HG03060 (cell line): Measurements from ENCODE around the gene ABI1.
"Not testable (repeated sequence)": the region's sequence is repeated elsewhere in the genome, so short reads cannot be mapped to it uniquely, and the experiment has no call there.

ENCODE experiments used
- ATAC-seq: cut with Tn5 transposase; IDR thresholded peaks from one replicate; pipeline ENCODE4 v1.9.1; 2021; ENCODE audit warnings: low read depth, moderate number of reproducible peaks; ENCODE audit not compliant: unreplicated experiment

The ABI1 gene

DNA sequence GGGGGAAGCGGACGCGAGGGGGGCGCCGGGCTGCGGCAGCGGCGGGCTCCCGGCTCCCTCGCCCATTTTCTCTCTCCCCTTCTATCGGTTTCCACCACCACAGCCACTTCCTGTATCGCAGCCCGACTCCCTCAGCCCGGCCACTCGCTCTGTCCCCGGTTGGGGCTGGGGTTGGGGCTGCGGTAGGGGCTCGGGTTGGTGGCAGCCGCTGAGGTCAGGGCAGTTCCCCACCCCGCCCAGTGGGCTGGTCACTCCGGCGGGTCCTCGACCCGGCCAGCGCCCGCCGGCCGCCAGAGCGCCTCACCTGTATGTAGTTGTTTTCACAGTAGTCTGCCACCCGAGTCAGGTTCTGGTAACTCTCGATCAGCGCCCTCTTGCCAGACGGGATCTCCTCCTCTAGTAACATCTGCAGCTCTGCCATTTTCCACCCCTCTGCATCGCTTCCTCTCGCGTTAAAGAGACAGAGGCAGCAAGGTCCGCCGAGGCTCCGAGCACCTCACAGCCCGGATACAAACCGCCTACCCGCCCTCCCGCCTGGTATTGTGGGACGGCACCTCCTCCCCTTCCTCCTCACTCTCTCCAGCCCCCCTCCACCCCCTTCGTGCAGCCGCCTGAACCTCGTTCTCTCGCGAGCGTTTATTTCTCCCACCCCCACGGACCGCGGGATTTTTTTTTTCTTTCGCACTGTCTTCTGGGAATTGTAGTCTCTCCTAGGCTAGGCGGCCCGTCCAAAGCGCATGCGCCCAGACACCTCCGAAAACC lies at the start of gene ABI1:
TSS of gene ABI1 (minus strand) at position 516 of the 762 bp plus-strand sequence. CDS start at position 421, 95 bp downstream.
- ATAC-seq, result peak; percentile 36

DNA sequence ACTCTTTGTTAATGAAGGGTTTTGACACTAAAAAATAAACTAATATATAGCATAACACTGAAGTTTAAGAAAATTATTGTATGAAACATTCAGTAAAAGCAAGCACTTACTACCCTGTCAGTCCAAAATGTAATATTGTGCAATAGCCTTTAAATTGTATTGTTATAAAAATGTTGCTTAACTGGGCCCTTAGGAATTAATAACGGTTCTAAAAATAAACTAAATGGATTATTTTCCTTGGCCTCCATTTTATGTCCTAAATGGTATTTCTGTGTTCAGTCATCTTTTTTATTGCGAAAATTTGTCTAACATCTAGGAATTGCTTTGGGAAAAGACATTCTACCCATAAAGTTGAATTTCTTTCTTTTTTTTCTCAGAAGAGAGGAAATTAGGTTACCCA lies 49.0 kb upstream of the ABI1 start:
- no peak for ATAC-seq

DNA sequence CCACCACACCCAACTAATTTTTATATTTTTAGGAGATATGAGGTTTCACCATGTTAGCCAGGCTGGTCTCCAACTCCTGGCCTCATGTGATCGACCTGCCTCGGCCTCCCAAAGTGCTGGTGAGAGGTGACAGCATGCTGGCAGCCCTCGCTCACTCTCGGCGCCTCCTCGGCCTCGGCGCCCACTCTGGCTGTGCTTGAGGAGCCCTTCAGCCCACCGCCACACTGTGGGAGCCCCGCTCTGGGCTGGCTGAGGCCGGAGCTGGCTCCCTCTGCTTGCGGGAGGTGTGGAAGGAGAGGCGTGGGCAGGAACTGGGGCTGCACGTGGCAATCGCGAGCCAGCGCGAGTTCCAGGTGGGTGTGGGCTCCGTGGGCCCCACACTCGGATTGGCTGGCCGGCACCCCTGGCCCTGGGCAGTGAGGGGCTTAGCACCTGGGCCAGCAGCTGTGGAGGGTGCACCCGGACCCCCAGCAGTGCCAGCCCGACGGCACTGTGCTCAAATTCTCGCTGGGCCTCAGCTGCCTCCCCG lies 44.6 kb upstream of the ABI1 start:
- ATAC-seq, result not testable (repeated sequence)

DNA sequence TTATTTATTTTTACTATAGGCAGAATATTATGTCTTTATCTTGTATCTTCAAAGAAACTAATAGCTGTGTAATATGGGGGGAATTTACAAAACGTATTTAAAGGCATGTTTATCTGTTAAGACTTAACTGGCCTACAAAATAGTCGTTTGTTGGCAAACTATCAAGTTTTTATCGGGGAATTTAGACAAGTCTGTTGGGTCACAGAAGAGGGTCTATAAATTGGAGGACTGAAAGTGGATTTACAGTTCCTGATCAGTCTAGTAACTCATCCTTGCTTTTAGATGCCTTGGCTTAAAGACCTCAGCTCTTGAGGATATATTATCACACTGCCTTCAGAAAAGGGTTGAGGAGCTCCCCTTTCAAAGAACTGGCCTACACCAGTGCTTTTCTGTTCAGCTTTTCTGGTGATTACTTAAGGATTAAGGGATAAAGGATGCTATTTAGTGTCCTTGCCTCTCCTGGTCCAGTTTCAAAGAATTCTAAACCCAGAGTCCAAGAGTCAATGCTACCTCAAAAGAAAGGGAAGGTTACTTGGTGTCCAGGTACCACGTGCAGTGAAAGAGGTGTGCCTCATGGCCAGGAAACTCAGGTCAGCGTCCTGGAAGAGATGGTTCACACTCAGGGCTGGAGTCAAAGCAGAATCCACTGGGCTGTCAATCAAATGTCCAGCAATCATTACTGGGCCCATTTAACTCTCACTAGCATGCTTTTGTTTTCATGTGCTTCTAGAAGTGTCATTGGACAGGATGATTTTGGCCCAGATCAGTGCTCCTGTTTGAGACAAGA lies 42.9 kb upstream of the ABI1 start:
- no peak for ATAC-seq

DNA sequence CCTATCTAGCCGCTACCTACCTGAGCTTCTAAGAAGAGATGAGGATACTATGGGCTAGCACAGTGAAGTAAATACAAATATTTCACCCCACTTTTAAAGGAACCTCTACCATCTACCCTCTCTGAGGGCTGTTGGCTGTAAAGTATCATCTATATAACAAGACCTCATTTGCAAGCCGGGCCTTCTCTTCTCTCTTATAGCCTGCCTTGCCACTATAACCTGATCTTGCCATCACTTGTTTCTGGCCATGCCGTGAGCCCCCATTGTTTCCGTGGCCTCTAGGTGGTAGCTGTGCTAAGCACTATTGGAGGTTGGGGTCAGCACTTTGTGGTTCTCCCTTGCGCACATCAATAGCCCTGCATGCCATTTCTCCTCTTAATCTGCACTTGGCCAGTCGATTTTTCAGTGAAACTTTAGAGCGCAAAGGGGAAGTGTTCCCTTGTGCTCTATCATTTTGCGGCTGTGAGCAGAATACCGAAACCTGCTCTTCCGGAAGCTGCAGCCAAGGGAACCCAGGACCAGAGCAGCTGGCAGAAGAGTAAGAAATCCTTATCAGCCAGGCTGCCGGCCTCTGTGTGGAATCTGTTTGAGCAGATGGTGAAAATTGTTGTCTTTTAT lies 31.7 kb upstream of the ABI1 start:
- ATAC-seq, result not testable (repeated sequence)

DNA sequence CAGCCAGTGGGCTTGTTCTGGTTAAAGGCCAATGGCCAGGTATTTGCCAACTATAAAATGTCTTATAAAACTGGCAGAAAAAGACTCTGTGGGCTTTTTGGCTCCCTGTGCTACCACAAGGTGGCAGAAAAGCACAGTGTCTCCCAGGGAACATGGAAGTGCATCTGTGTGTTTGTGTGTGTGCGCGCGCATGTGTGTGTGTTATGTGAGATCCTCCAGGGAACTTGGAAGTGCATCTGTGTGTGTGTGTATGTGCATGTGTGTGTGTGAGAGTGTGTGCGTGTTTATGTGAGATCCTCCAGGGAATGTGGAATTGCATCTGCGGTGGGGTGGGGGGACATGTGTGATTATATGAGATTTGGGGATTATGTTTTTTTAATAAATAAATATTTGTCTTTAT lies 30.2 kb upstream of the ABI1 start:
- ATAC-seq, result no peak

DNA sequence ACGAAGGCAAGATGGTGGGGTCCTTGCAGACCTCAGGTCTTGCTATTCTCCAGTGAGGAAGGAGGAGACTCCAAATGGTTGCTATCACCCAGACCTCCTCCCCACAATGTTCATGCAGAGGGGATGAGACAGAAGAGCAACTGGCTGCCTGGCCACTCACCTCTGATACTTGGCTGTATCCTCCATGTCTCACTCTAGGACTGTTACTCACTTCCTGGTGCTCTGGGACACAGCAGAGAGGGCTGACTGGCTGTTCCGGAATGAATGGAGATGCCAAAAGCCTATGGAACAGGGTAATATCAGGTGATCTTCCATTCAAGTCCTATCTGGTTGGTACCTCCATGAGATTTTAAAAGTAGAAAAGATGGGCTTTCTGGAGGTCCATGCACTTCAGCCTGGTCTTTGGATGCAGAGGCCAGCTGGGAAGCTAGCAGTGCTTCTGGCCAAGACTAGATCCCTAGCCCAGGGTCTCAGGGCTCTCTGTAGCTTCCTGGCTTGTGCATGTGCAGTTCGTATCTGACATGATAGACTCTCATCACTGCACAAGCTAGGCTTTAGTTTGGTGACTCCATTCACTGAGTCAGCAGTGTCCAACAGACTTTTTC lies 27.0 kb upstream of the ABI1 start:
- no peak for ATAC-seq

DNA sequence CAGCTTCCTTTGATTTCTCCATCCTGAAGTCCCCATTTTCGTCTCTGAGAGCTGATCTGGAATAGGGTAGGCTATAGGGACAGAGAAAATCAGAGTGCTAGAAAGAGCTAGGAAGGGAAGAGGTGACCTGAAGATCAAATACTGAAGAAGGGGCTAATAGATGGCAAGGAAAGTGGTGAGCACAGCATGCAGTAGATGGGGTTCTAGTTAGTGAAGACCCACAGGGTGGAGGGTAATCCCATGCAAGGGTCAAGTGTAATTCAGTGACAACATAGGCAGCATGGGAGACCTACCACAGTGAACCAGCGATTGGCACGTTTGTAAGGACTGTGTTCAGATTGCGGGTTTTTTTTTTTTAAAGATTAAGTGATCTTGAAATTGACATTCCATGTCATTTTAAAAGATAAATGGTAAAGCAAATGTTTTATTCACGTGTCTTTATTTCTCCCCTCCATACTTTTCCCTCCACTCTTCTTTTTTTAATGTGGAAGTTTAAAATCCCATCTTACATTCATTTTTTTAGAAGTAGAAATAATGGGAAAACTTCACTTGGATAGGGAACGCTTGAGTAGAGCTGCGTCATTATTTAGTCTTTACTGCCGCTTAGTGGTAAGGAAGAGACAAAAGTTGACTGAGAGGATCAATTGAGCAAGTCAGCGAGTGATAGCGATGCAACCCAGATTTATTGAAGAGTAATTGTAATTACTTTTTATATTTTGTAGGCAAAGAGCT lies 21.0 kb upstream of the ABI1 start:
- ATAC-seq, result no peak

DNA sequence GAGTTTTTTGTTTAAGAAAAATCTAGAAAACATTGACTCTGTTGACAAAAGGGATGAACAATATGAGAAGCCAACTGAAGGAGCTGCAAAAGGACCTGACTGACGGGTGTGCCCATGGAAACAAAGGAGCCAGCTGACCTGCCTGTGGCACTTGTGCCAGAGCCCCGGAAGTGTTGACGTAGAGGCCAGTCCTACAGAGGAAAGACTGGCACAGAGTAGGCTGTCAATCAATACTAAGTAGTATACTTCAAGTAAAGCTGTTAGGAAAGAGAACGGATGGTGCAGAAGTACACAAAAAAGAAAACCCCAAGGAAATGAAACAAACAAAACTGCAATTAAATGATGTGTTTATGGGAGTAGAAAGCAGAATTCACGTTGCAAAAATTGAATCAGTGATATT lies 19.0 kb upstream of the ABI1 start:
- ATAC-seq, result no peak

DNA sequence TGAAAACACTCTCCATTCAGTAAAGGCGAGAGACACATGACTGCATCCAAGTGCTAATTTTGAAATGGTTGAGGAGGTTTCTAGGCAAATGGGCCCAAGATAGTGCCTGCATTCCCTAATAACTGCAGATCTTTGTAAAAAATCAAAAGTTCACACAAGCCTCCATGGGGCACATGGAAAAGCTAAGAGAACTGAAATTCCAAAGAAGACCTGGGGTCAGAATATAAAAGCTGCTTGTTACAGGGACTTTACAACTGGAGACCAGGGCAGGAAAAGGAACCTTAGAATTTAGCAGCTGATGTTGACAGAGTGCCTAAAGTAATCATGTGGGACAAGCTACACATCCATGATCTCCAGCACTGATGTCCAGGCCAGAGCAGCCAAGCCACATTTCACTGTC lies 10.0 kb upstream of the ABI1 start:
- no peak for ATAC-seq

DNA sequence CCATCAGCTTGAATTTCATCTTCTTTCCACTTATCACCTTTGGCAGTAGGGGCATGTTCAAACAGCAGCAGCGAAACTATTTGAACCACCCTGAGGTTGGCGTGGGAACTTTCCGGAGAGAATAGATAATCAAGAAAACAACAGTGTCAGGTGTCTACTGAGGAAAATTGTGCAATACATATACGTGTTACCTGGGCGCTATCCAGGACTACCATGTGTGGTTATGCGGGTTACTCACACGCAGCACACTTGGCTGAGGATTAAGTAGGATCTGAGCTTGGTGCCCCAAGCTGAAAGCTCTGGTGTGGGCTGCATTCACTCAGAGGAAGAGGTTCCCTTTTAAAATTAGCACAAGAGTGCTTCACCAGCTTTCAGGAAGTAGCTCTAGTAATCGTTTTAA lies 8.8 kb upstream of the ABI1 start:
- ATAC-seq, result no peak

DNA sequence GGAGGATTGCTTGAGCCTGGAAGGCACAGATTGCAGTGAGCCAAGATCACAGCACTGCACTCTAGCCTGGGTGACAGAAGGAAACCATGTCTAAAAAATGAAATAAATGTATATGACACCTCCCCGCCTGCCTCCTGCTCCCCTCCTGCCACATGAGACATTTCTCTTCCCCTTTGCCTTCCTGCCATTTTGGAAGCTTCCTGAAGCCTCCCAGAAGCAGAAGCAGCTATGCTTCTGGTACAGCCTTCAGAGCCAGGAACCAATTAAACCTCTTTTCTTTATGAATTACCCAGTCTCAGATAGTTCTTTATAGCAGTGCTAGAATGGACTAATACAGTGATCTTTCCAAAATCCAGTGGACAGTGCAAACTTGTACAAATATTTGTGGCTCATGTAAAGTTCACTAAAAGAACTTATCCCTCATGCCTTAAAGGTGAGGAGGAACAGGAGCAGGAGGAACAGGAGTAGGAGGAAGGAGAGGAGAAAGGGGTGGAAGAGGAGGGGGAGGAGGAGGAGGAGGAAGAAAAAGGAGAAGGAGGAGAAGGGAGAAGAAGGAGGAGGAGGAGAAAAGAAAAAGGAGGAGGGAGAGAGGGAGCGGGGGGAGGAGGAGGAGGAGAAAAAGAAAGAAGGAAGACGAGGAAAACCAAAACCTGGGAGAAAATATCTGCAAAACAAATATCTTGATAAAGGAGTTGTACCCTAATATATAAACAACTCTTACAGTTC lies 2.8 kb upstream of the ABI1 start:
- no peak for ATAC-seq

DNA sequence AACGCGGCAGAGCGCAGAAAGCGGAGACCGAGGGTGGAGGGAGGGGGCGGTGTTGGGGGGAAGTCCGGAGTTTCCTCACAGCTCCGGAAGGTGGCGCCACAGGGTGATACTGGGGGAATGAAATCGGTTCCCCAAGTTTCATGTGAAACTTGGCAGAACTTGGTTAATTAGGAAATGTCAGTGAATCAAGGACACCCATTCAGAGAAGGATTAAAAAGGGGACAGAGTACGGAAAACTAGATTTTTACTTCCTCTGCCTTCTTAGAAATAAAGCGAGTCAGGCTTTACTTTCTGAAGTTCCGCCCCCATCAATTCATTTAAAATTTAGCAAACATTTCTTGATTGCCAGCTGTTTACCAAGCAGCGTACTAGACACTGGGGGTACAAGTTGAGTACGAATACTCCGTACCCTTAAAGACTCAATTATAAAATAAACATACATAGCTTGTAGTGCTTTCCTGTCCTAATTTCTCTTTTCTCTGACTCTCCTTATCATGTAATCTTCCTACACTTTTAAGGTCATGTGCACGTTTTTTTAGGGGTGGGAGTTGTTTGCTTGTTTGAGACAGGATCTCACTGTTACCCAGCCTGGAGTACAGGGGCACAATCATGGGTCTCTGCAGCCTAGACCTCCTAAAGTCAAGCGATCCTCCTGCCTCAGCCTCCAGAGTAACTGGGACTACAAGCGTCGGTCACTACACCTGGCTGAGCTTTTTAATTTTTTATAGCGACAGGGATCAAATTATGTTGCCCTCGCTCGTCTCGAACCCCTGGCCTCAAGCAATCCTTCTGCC lies 644 bp upstream of the ABI1 start:
- ATAC-seq, result no peak

DNA sequence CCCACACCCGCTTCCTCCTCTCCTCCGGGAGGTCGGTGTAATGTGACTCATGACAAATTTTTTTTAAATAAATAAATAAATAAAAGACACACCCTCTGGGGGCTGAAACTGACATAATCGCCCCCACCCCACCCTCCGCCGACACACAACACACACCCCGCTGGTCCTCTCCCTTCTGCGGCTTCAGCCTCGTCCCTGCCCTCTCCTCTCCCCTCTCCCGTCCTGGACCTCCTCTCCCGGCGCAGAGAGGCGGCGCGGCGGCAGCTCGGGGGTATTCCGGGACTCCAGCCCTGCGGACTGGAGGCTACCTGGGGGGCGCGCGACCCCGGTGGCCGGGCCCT lies 686 bp downstream of the ABI1 start:
- ATAC-seq, result no peak

DNA sequence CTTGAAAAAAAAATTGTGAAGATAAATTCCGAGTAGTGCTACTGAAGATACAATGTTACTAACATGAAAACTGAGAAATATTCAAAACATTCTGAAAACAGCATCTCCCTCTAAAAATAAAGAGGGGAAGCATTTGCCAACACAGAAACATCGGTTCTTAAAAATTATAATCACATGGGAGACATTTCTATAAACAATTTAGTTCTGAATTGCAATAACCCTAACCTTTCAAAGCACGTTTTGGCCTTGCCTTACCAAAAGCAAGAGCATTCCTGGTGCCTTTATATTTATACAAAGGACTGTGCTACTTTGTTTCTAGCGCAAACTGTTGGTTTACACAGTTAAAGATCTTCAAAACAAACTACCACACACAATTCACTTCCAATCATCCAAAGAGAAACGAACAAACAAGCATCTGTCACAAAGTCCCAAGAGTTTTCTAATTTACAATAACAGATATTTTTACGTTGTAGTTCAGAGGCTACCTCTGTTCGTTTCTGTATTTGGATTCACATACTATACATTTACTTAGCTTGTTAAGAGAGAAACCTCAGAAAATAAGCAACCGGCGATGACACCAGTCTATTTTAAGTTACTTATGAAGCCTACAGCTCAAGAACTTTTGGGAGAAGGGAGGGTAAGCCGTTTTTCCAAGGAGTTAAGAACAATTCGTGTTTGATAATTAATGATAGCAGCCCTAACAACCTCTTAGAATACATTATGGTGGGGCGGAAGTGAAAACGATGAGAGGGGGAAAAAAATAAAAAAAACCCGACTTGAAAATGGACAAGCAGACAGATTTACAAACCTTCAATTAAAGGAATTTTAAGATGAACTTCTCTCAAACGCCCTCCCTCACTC lies 1.3 kb downstream of the ABI1 start:
- ATAC-seq, result no peak

DNA sequence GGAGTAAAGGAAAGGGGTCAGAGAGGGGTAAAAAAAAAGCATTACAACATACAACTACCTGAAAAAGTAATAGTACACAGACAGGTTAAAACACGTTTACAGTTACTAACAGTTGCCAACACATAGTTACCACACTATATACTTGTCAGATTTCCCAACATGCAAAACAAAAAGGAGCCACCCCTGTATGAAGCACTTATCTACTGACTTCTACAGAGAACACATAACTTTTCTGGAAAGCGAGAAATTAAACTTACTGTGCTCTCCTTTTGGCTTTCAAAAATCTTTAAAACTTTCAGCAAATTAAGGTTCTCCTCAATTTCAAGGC lies 2.1 kb downstream of the ABI1 start:
- ATAC-seq, result no peak

DNA sequence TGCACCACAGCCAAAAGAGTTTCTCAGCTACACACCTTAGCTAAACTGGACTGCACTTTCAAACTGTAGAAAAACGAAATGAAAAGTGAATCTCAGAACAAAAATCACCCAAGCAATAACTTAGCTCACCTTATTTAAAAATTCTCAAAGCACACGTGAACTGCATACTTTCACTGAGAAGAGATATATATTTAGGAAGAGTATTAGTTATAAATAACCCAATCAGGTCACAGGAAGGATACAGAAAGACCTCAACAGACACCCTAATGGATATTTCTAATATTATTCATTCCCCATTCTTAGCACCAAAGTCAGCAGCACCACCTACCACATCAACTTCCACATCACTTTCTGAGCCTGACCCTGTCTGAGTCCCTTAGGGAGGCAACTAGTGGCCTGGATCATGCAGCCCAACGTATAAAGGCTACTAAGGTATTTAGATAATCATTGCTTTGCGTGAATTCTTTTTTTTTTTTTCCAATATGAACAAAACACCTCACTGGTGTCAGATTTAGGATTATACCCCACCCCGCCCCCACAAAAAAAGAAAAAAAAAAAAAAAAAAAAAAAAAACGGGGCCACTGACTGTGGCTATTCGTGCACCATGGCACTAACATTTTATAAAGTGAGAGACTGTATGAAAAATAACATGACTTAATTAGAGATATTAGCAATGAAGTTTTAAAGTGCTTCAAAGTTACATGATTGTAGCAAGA lies 2.6 kb downstream of the ABI1 start:
- ATAC-seq, result peak; percentile 36

DNA sequence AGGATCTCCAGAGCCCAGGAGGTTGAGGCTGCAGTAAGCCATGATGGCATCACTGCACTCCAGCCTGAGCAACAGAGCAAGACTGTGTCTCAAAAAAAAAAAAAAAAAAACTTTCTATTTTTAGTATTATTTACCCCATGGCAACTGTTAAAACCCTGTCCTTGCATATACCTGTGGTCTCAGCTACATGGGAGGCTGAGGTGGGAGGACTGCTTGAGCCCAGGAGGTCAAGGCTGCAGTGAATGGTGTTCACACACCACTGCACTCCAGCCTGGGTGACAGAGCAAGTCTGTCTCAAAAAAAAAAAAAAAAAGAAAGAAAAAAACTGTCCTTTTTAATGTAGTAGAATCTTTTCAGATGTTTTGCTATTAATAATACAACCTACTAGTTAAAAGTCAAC lies 3.2 kb downstream of the ABI1 start:
- peak; percentile 7 for ATAC-seq
